HEK293T (cell line): ENCODE measurements around the gene GARS1.

Experiments used
- BHLHE40 ChIP-seq: fragments of 450-650 bp; IDR thresholded peaks from 2 replicates; pipeline ENCODE4 v1.6.1; 2016; ENCODE audit warnings: mild to moderate bottlenecking, moderate library complexity, borderline replicate concordance
- CTBP1 ChIP-seq: fragments of 450-650 bp; IDR thresholded peaks from 2 replicates; pipeline ENCODE4 v1.6.1; 2016; ENCODE audit warnings: borderline replicate concordance
- FOXA1 ChIP-seq: fragments of 450-650 bp; IDR thresholded peaks from 2 replicates; pipeline ENCODE4 v1.6.1; 2016; ENCODE audit warnings: mild to moderate bottlenecking
- FOXK2 ChIP-seq: fragments of 450-650 bp; IDR thresholded peaks from 2 replicates; pipeline ENCODE4 v1.6.1; 2016; ENCODE audit warnings: mild to moderate bottlenecking
- FOXM1 ChIP-seq: fragments of 450-650 bp; IDR thresholded peaks from 2 replicates; pipeline ENCODE4 v1.6.1; 2017; ENCODE audit warnings: mild to moderate bottlenecking, borderline replicate concordance
- HDGF ChIP-seq: fragments of 450-650 bp; IDR thresholded peaks from 2 replicates; pipeline ENCODE4 v1.6.1; 2017; ENCODE audit warnings: antibody characterized with exemption, borderline replicate concordance
- L3MBTL2 ChIP-seq: fragments of 450-650 bp; conservative IDR thresholded peaks from 2 replicates; pipeline ENCODE4 v1.6.1; 2016; ENCODE audit warnings: mild to moderate bottlenecking
- LEF1 ChIP-seq: fragments of 450-650 bp; IDR thresholded peaks from 2 replicates; pipeline ENCODE4 v1.6.1; 2017; ENCODE audit warnings: mild to moderate bottlenecking, borderline replicate concordance
- NFRKB ChIP-seq: fragments of 450-650 bp; IDR thresholded peaks from 2 replicates; pipeline ENCODE4 v1.6.1; 2016; ENCODE audit warnings: mild to moderate bottlenecking, moderate library complexity
- SP1 ChIP-seq: fragments of 450-650 bp; IDR thresholded peaks from 2 replicates; pipeline ENCODE4 v1.6.1; 2017
- TARDBP ChIP-seq: fragments of 450-650 bp; IDR thresholded peaks from 2 replicates; pipeline ENCODE4 v1.6.1; 2016
- TF ChIP-seq, protein P1 (sequence below): fragments of 450-650 bp; IDR thresholded peaks from 2 replicates; pipeline ENCODE4 v1.6.1; 2016

GRCh38 chr7:30549931-30550493 is 44.7 kb upstream of the GARS1 start:
- TF ChIP-seq SP1 (no peak), TARDBP (no peak), LEF1 (no peak), FOXK2 (no peak), CTBP1 (no peak), HDGF (no peak), FOXA1 (no peak), L3MBTL2 (no peak), NFRKB (no peak), FOXM1 (no peak), BHLHE40 (no peak)
- TF ChIP-seq, protein P1, sequence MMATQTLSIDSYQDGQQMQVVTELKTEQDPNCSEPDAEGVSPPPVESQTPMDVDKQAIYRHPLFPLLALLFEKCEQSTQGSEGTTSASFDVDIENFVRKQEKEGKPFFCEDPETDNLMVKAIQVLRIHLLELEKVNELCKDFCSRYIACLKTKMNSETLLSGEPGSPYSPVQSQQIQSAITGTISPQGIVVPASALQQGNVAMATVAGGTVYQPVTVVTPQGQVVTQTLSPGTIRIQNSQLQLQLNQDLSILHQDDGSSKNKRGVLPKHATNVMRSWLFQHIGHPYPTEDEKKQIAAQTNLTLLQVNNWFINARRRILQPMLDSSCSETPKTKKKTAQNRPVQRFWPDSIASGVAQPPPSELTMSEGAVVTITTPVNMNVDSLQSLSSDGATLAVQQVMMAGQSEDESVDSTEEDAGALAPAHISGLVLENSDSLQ: no peak
